ENCODE results near the gene VPS4B. TPM values are rescaled to one million over a fixed set of nuclear protein-coding genes. Genes with fewer than 3 reads are reported as not detected.

Gene VPS4B
- total and polyA plus RNA-seq, 8 donors = 48.2 to 71.4 (median 54.5) TPM

DNA sequence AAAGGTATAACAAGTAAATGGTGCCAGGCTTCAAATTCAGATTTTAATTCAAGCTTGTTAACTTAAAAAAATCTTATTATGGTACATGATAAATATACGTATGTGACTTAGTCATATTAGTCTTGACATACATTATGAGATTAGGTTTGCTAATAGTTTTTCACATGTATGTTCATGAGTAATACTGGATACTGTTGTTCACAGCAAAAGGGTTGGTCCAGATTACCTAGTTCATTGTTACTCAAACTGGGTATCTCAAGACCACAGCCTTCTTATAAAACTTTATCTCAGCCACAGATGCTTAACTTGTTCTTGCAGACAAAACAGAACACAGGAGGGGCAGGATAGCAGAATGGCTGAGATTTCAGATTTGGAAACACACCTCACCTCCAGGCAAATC is 26.8 kb downstream of the VPS4B start:
- Histone ChIP-seq H3K4me3 (no peak overlapping the region), H3K4me1 (no peaks in the 10 kb centered on the region), H3K27ac (no peak overlapping the region), H3K36me3 (peaks cover 4 to 100% of the 10 kb centered on the region in 2 donors), H3K9me3 (no peaks in the 10 kb centered on the region), H3K27me3 (no peaks in the 10 kb centered on the region)
- no peak for DNase-seq
- ATAC-seq = no peak
- intact Hi-C loops (cut with DNase I) = no loop called here
- TF ChIP-seq, protein P1, sequence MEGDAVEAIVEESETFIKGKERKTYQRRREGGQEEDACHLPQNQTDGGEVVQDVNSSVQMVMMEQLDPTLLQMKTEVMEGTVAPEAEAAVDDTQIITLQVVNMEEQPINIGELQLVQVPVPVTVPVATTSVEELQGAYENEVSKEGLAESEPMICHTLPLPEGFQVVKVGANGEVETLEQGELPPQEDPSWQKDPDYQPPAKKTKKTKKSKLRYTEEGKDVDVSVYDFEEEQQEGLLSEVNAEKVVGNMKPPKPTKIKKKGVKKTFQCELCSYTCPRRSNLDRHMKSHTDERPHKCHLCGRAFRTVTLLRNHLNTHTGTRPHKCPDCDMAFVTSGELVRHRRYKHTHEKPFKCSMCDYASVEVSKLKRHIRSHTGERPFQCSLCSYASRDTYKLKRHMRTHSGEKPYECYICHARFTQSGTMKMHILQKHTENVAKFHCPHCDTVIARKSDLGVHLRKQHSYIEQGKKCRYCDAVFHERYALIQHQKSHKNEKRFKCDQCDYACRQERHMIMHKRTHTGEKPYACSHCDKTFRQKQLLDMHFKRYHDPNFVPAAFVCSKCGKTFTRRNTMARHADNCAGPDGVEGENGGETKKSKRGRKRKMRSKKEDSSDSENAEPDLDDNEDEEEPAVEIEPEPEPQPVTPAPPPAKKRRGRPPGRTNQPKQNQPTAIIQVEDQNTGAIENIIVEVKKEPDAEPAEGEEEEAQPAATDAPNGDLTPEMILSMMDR (IDR thresholded peaks at IDR 0.05) = no peak

DNA sequence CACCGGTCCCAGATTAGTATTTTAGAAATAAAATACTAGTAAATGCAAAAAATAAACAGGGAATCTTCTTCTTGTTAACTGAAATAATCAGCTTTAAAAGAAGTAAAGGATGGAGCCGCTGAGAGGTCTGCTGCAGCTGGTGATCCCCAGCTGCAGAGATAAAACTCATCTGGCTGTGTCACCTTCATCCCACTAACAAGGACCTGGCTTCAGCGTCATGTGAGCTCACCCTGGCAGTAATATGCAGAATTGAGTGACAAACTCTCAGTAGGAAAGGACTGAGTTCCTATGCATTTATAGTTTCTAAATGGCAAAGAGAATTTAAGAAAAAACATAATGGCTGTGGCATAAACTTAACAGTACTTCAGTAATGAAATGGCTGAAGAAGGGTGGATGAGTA is 27.3 kb downstream of the VPS4B start:
- H3K4me3 ChIP-seq = no peak overlapping the region
- H3K27me3 ChIP-seq = no peaks in the 10 kb centered on the region
- no peak overlapping the region for H3K27ac ChIP-seq
- H3K9me3 ChIP-seq = no peaks in the 10 kb centered on the region
- no peaks in the 10 kb centered on the region for H3K4me1 ChIP-seq
- ATAC-seq (no peak), DNase-seq (no peak)
- intact Hi-C loops (cut with DNase I) = no loop called here
- H3K36me3 ChIP-seq = peaks cover 4 to 100% of the 10 kb centered on the region in 2 donors
- TF ChIP-seq, protein P1 (IDR thresholded peaks at IDR 0.05) = no peak

DNA sequence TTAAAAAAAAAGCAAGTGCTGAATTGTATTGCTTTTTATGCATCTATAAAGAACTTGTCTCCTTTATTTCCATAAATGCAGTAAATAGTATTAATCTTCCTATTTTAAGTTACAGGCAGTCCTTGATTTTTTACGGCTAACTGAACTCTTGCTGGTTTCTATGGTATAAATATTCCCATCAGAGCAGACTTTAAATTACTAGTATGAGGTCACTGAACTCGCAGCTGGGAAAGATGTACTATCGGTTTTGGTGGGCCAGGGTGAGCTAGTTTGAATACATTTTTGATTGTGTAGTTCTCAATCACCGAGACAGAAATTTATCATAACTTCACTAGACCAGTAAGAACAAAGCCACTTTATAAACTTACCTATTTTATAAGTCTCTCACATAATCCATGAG is 34.4 kb downstream of the VPS4B start:
- intact Hi-C loops (cut with DNase I) = no loop called here

DNA sequence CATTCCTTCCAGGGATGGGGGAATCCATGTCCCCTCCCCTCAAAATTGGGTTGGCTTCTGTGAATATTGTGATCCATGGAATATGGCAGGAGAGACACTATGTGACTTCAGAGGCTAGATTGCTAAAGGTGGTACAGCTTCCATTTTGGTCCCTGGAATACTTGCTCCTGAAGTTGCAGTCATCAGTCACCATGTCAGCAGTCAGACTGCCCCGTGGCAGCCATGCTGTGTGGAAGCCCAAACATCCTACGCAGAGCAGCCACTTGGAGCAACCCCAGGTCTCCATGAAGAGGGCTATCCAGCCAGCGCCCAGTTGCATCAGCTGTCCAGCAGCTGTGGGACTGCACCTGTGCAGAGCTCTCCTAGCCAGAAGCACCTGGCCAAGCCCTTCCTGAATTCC is 39.4 kb downstream of the VPS4B start:
- intact Hi-C loops (cut with DNase I) = no loop called here
- H3K9me3 ChIP-seq = no peaks in the 10 kb centered on the region
- ATAC-seq (no peak), DNase-seq (no peak)
- H3K4me3 ChIP-seq = no peak overlapping the region
- peaks cover 0 to 2% of the 10 kb centered on the region in 2 donors for H3K4me1 ChIP-seq
- no peaks in the 10 kb centered on the region for H3K27me3 ChIP-seq
- no peak overlapping the region for H3K27ac ChIP-seq
- TF ChIP-seq, protein P1 (IDR thresholded peaks at IDR 0.05) = no peak
- H3K36me3 ChIP-seq = peaks cover 0 to 8% of the 10 kb centered on the region in 2 donors

More for the DNA sequence above, 34.4 kb downstream of the VPS4B start:
- TF ChIP-seq, protein P1 (IDR thresholded peaks at IDR 0.05) = no peak
- Histone ChIP-seq H3K36me3 (peaks cover 0 to 58% of the 10 kb centered on the region in 2 donors), H3K4me3 (no peak overlapping the region), H3K27me3 (no peaks in the 10 kb centered on the region), H3K4me1 (no peaks in the 10 kb centered on the region), H3K27ac (no peak overlapping the region), H3K9me3 (no peaks in the 10 kb centered on the region)
- DNase-seq (no peak), ATAC-seq (no peak)

DNA sequence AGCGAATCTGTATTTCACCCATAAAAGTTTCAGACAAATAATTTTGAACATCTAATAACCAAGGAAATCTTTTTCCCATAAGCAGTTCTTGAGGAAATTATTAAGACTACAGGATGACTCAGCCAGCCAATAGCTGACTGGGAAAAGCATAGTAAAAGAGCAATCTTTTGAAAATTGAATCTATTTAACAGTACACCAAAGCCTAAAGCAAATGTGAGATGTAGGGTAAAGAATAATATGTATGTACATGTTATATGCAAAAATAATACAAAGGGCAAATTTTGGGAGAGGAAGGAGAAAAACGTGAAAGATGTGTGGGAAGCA is 42.7 kb downstream of the VPS4B start:
- ATAC-seq (no peak), DNase-seq (no peak)
- Histone ChIP-seq H3K9me3 (peaks cover 0 to 3% of the 10 kb centered on the region in 2 donors), H3K4me1 (peaks cover 0 to 2% of the 10 kb centered on the region in 2 donors), H3K4me3 (no peak overlapping the region), H3K27ac (no peak overlapping the region), H3K27me3 (no peaks in the 10 kb centered on the region), H3K36me3 (no peaks in the 10 kb centered on the region)
- intact Hi-C loops (cut with DNase I) = no loop called here
- TF ChIP-seq, protein P1 (IDR thresholded peaks at IDR 0.05) = no peak

Measured in left lung (tissue), 10 donors.